GM08714 (cell line): ENCODE results near the gene LRRC23.

ENCODE experiments used
- H3K4me3 ChIP-seq: fragments of 200-500 bp; sonication (Bioruptor generic); 2 replicates; pipeline ENCODE4 v1.5.1; 2014; ENCODE audit warnings: mild to moderate bottlenecking, low read length, inconsistent platforms
- ZNF274 ChIP-seq: IDR thresholded peaks from 2 replicates; pipeline ENCODE4 v1.6.1; 2012; ENCODE audit warnings: mild to moderate bottlenecking, low read depth, low read length

LRRC23 gene

GRCh38 chr12:6957741-6958608, 53.4 kb downstream of the LRRC23 start:
- TF ChIP-seq ZNF274, result no peak
- peak overlapping the region; percentile 37; the same call in 1 of the 2 replicates for H3K4me3 ChIP-seq

GRCh38 chr12:6958609-6959057, 54.0 kb downstream of the LRRC23 start:
- no peak for TF ChIP-seq ZNF274
- peak overlapping the region; percentile 37; the same call in 1 of the 2 replicates for H3K4me3 ChIP-seq

GRCh38 chr12:6959058-6959804, 54.6 kb downstream of the LRRC23 start:
- H3K4me3 ChIP-seq, result peak overlapping the region; percentile 37; the same call in 1 of the 2 replicates
- no peak for TF ChIP-seq ZNF274

- no peak for TF ChIP-seq ZNF274
- H3K4me3 ChIP-seq, result peak overlapping the region; percentile 4; the same call in 1 of the 2 replicates
Measured at GRCh38 chr12:6959805-6960592, 55.4 kb downstream of the LRRC23 start.

GRCh38 chr12:6960593-6961277, 56.1 kb downstream of the LRRC23 start:
- no peak for TF ChIP-seq ZNF274
- no peak overlapping the region; the same call in 1 of the 2 replicates for H3K4me3 ChIP-seq

GRCh38 chr12:6961278-6961694, 56.7 kb downstream of the LRRC23 start:
- TF ChIP-seq ZNF274, result no peak
- H3K4me3 ChIP-seq, result no peak overlapping the region; the same call in 1 of the 2 replicates

- no peak for TF ChIP-seq ZNF274
- no peak overlapping the region; the same call in 1 of the 2 replicates for H3K4me3 ChIP-seq
Measured at GRCh38 chr12:6961695-6962284, 57.2 kb downstream of the LRRC23 start.

GRCh38 chr12:6962285-6963015, 57.8 kb downstream of the LRRC23 start:
- TF ChIP-seq ZNF274, result no peak
- no peak overlapping the region for H3K4me3 ChIP-seq

- TF ChIP-seq ZNF274, result no peak
- H3K4me3 ChIP-seq, result no peak overlapping the region
Measured at GRCh38 chr12:6963016-6963731, 58.6 kb downstream of the LRRC23 start.
